ENCODE data around the gene THAP12. TPM values are rescaled to one million over a fixed set of nuclear protein-coding genes. Genes with fewer than 3 reads are reported as not detected.

The THAP12 gene
- total and polyA plus RNA-seq, 11 donors: 9.5 to 29.3 (median 17.9) TPM

GRCh38 chr11:76322942-76323341 lies 58.0 kb downstream of the THAP12 start:
- H3K9me3 ChIP-seq: no peaks in the 10 kb centered on the region
- H3K27me3 ChIP-seq: peaks cover 0 to 24% (median 5%) of the 10 kb centered on the region in 9 donors
- TF ChIP-seq POLR2A (IDR thresholded peaks at IDR 0.05): no peak
- no peak for TF ChIP-seq CTCF (IDR thresholded peaks at IDR 0.05)
- 76 to 91% (median 87%) methylated on average over 2 of the region's 2 CpGs for WGBS, 4 donors
- H3K4me3 ChIP-seq: no peak overlapping the region
- no peaks in the 10 kb centered on the region for H3K36me3 ChIP-seq
- H3K27ac ChIP-seq: no peak overlapping the region
- peaks cover 0 to 18% (median 3%) of the 10 kb centered on the region in 12 donors for H3K4me1 ChIP-seq
- intact Hi-C loops (cut with DNase I): loop anchor here in 1 of 10 donors (10.0 kb wide), 1 partner anchor 778 kb away; no protein-coding TSS in a partner anchor
- no peak for ATAC-seq
- DNase-seq: no peak

- H3K9me3 ChIP-seq: no peaks in the 10 kb centered on the region
- ATAC-seq (peak in 2 of 4 donors; percentile 15 to 48), DNase-seq (no peak)
- peaks cover 0 to 15% (median 2%) of the 10 kb centered on the region in 12 donors for H3K4me1 ChIP-seq
- 61 to 74% (median 68%) methylated on average over 5 of the region's 5 CpGs for WGBS, 4 donors
- H3K27me3 ChIP-seq: peaks cover 0 to 24% (median 5%) of the 10 kb centered on the region in 9 donors
- TF ChIP-seq CTCF (IDR thresholded peaks at IDR 0.05): no peak
- TF ChIP-seq POLR2A (IDR thresholded peaks at IDR 0.05): no peak
- H3K36me3 ChIP-seq: no peaks in the 10 kb centered on the region
- intact Hi-C loops (cut with DNase I): loop anchor here in 1 of 10 donors (10.0 kb wide), 1 partner anchor 778 kb away; no protein-coding TSS in a partner anchor
- no peak overlapping the region for H3K27ac ChIP-seq
- H3K4me3 ChIP-seq: peak overlapping the region in 1 of 12 donors; percentile 40
These were observed 58.4 kb downstream of the THAP12 start for GRCh38 chr11:76322540-76322939.

- Histone ChIP-seq H3K27me3 (peaks cover 0 to 24% (median 5%) of the 10 kb centered on the region in 9 donors), H3K4me1 (peaks cover 0 to 13% (median 2%) of the 10 kb centered on the region in 12 donors), H3K36me3 (no peaks in the 10 kb centered on the region), H3K9me3 (no peaks in the 10 kb centered on the region), H3K27ac (no peak overlapping the region), H3K4me3 (peak overlapping the region in 8 of 12 donors; percentile 16 to 46 (median 33))
- intact Hi-C loops (cut with DNase I): loop anchor here in 4 of 10 donors (2.0 to 10.0 kb wide), 2 partner anchors 113 to 777 kb away; no protein-coding TSS in a partner anchor
- 18 to 38% (median 29%) methylated on average over 29 to 59 of the region's 59 CpGs for WGBS, 4 donors
- DNase-seq (no peak), ATAC-seq (no peak)
- TF ChIP-seq CTCF (IDR thresholded peaks at IDR 0.05) (no peak), POLR2A (IDR thresholded peaks at IDR 0.05) (no peak)
These were observed 59.0 kb downstream of the THAP12 start for GRCh38 chr11:76321820-76322524.

GRCh38 chr11:76321340-76321739 lies 59.6 kb downstream of the THAP12 start:
- Histone ChIP-seq H3K27ac (no peak overlapping the region), H3K9me3 (no peaks in the 10 kb centered on the region), H3K27me3 (peaks cover 0 to 24% (median 5%) of the 10 kb centered on the region in 9 donors), H3K4me1 (peaks cover 0 to 13% (median 2%) of the 10 kb centered on the region in 12 donors), H3K36me3 (no peaks in the 10 kb centered on the region), H3K4me3 (peak overlapping the region in 1 of 12 donors; percentile 46)
- intact Hi-C loops (cut with DNase I): loop anchor here in 4 of 10 donors (2.0 to 10.0 kb wide), 2 partner anchors 113 to 777 kb away; no protein-coding TSS in a partner anchor
- TF ChIP-seq POLR2A (IDR thresholded peaks at IDR 0.05): no peak
- TF ChIP-seq CTCF (IDR thresholded peaks at IDR 0.05): no peak
- no peak for ATAC-seq
- WGBS, 4 donors: 61 to 73% (median 69%) methylated on average over 5 to 8 of the region's 8 CpGs
- no peak for DNase-seq

Measured in heart left ventricle (tissue), 16 donors.